GM18951 (cell line): ENCODE measurements around the gene RCAN1.

ENCODE experiments used
- POLR2A ChIP-seq: IDR thresholded peaks from 4 replicates; pipeline ENCODE4 v1.6.1; 2011; ENCODE audit warnings: mild to moderate bottlenecking; ENCODE audit not compliant: insufficient read length, insufficient read depth; ENCODE audit errors: extremely low read depth
- in situ Hi-C: fragments of 300-500 bp; cut with MboI; formaldehyde crosslinking; loops from one replicate; pipeline ENCODE4 v1.12.0; 2022; ENCODE audit warnings: low sequenced_read_pairs, mixed read lengths, inconsistent platforms; ENCODE audit not compliant: unreplicated experiment

RCAN1 gene

GRCh38 chr21:34614628-34615486 lies at the start of gene RCAN1:
TSS of gene RCAN1 (minus strand) at chr21:34615113. CDS start at chr21:34615011, 102 bp downstream.
- TF ChIP-seq POLR2A, result peak; percentile 44
- in situ Hi-C loops, result loop anchor here (25.0 kb wide), 1 partner anchor 703 kb away; the partner anchor contains the start of gene ATP5PO

- in situ Hi-C loops, result no loop called here
- no peak for TF ChIP-seq POLR2A
Observed at GRCh38 chr21:34661848-34662247, 46.9 kb upstream of the RCAN1 start.

GRCh38 chr21:34653522-34653921 lies 38.6 kb upstream of the RCAN1 start:
- in situ Hi-C loops, result no loop called here
- TF ChIP-seq POLR2A, result no peak

- in situ Hi-C loops, result no loop called here
- TF ChIP-seq POLR2A, result no peak
Observed at GRCh38 chr21:34651642-34652041, 36.7 kb upstream of the RCAN1 start.

- TF ChIP-seq POLR2A, result no peak
- in situ Hi-C loops, result no loop called here
Observed at GRCh38 chr21:34650861-34651431, 36.0 kb upstream of the RCAN1 start.

- in situ Hi-C loops, result no loop called here
- TF ChIP-seq POLR2A, result no peak
Observed at GRCh38 chr21:34649400-34649799, 34.5 kb upstream of the RCAN1 start.

GRCh38 chr21:34648739-34649297 lies 33.9 kb upstream of the RCAN1 start:
- no peak for TF ChIP-seq POLR2A
- in situ Hi-C loops, result no loop called here

- no peak for TF ChIP-seq POLR2A
- in situ Hi-C loops, result no loop called here
Observed at GRCh38 chr21:34647555-34647954, 32.6 kb upstream of the RCAN1 start.

- in situ Hi-C loops, result no loop called here
- TF ChIP-seq POLR2A, result no peak
Observed at GRCh38 chr21:34644825-34645224, 29.9 kb upstream of the RCAN1 start.

GRCh38 chr21:34642211-34643075 lies 27.5 kb upstream of the RCAN1 start:
- in situ Hi-C loops, result no loop called here

GRCh38 chr21:34640858-34641257 lies 25.9 kb upstream of the RCAN1 start:
- in situ Hi-C loops, result no loop called here
- no peak for TF ChIP-seq POLR2A

More at GRCh38 chr21:34642211-34643075, 27.5 kb upstream of the RCAN1 start:
- no peak for TF ChIP-seq POLR2A

- TF ChIP-seq POLR2A, result no peak
- in situ Hi-C loops, result no loop called here
Observed at GRCh38 chr21:34639882-34640788, 25.2 kb upstream of the RCAN1 start.
